ENCODE measurements around the gene USH2A. TPM values are rescaled to one million over a fixed set of nuclear protein-coding genes. Genes with fewer than 3 reads are reported as not detected.

The USH2A gene
- total RNA-seq, 4 donors from 2014 or later: 0.14 TPM; not detected in 3

DNA sequence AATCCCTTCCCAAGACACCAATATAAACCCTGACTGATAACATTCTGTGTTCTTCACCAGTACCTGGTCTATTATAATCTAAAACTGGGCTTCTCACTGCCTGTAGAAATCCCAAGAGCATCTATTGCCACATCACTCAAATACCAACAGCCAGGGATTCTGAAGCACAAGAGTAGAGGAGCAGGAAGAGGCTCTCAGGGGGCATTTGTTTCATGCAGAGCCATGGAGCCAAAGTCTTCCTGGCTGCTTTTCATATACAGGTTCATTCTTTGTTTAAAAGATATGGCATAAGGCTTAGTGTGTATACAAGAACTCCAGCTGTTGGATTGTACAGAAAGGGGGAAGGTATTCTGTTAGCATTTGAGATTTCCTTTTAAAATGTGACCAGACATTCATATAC lies 38.2 kb upstream of the USH2A start:
- Histone ChIP-seq H3K4me1 (no peaks in the 10 kb centered on the region), H3K9me3 (no peaks in the 10 kb centered on the region), H3K36me3 (no peaks in the 10 kb centered on the region), H3K27ac (no peak overlapping the region), H3K27me3 (no peaks in the 10 kb centered on the region), H3K4me3 (no peak overlapping the region)
- no peak for DNase-seq
- TF ChIP-seq, protein P1, sequence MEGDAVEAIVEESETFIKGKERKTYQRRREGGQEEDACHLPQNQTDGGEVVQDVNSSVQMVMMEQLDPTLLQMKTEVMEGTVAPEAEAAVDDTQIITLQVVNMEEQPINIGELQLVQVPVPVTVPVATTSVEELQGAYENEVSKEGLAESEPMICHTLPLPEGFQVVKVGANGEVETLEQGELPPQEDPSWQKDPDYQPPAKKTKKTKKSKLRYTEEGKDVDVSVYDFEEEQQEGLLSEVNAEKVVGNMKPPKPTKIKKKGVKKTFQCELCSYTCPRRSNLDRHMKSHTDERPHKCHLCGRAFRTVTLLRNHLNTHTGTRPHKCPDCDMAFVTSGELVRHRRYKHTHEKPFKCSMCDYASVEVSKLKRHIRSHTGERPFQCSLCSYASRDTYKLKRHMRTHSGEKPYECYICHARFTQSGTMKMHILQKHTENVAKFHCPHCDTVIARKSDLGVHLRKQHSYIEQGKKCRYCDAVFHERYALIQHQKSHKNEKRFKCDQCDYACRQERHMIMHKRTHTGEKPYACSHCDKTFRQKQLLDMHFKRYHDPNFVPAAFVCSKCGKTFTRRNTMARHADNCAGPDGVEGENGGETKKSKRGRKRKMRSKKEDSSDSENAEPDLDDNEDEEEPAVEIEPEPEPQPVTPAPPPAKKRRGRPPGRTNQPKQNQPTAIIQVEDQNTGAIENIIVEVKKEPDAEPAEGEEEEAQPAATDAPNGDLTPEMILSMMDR (IDR thresholded peaks at IDR 0.05): no peak
- TF ChIP-seq POLR2A (IDR thresholded peaks at IDR 0.05): no peak
- intact Hi-C loops (cut with DNase I; ENCODE audit: low total_unique reads): no loop called here

DNA sequence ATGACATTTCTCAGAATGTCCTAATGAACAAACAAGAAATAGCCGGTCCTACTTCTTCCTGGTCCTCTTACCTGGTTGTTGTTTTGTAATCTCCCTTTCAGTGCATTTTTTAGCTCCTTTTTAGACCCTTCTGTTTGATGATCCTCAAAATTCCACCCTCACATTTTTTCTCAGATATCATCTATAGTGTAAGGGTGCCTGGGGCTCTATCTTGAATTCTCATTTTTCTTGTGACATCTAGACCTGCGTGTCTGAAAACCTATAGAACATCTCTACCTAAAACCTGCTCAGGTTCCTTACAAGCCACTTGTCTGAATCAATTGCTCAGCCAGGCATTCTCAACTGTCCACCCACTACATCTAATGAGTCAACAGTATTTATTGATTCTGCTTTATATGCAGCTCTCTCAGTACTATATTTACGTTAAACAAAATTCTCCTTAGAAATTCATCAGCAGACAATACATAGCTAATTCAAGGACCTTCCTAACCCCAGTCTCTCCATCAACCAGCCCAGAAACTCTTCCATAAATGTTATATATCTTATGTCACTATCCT lies 36.5 kb upstream of the USH2A start:
- TF ChIP-seq POLR2A (IDR thresholded peaks at IDR 0.05): no peak

DNA sequence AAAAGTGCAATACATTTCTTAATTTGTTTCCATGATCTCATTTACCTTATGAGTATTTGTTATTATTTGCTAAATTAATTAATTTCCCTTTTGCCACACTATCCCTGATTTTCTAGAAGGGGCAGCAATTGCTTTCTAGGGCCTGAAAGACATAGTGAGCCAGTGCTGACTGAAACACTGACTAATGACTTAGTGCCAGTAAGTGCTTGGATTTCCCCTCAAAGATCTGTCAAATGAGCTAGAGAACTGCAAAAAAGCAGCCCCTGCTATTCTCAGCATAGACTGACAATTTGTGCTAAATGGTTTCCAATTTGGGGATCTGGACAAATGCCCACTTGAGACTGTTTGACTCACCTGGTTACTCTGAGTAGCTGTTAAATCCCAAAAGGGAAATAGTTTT lies 35.6 kb upstream of the USH2A start:
- Histone ChIP-seq H3K4me1 (no peaks in the 10 kb centered on the region), H3K27me3 (no peaks in the 10 kb centered on the region), H3K36me3 (no peaks in the 10 kb centered on the region), H3K4me3 (no peak overlapping the region), H3K9me3 (no peaks in the 10 kb centered on the region), H3K27ac (no peak overlapping the region)
- TF ChIP-seq POLR2A (IDR thresholded peaks at IDR 0.05): no peak
- TF ChIP-seq, protein P1 (IDR thresholded peaks at IDR 0.05): no peak
- no peak for DNase-seq
- intact Hi-C loops (cut with DNase I; ENCODE audit: low total_unique reads): no loop called here

More for the DNA sequence above, 36.5 kb upstream of the USH2A start:
- H3K27ac ChIP-seq: no peak overlapping the region
- H3K9me3 ChIP-seq: no peaks in the 10 kb centered on the region
- no peaks in the 10 kb centered on the region for H3K27me3 ChIP-seq
- intact Hi-C loops (cut with DNase I; ENCODE audit: low total_unique reads): no loop called here
- no peaks in the 10 kb centered on the region for H3K4me1 ChIP-seq
- no peaks in the 10 kb centered on the region for H3K36me3 ChIP-seq
- H3K4me3 ChIP-seq: no peak overlapping the region
- no peak for DNase-seq

DNA sequence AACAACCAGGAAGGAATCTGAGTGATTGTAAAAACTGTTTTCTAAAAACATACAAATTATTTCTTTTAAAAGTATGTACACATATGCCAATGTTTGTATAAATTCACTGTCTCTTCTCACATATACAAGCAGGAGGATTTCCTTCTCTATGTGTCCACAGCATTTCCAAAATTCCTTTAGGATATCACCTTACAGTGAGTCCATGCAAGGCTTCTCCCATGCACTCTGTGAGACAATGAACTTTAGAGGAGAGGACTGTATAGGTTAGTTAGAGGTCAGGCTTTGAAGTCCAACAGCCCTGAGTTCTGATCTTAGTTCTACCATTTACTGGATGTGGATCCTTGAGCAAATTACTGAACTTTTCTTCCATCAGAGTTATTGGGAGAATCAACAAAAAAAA lies 34.1 kb upstream of the USH2A start:
- TF ChIP-seq POLR2A (IDR thresholded peaks at IDR 0.05): no peak
- TF ChIP-seq, protein P1 (IDR thresholded peaks at IDR 0.05): no peak
- no peaks in the 10 kb centered on the region for H3K27me3 ChIP-seq
- no peaks in the 10 kb centered on the region for H3K36me3 ChIP-seq
- H3K4me1 ChIP-seq: no peaks in the 10 kb centered on the region
- H3K9me3 ChIP-seq: no peaks in the 10 kb centered on the region
- intact Hi-C loops (cut with DNase I; ENCODE audit: low total_unique reads): no loop called here
- no peak overlapping the region for H3K4me3 ChIP-seq
- no peak overlapping the region for H3K27ac ChIP-seq
- no peak for DNase-seq

DNA sequence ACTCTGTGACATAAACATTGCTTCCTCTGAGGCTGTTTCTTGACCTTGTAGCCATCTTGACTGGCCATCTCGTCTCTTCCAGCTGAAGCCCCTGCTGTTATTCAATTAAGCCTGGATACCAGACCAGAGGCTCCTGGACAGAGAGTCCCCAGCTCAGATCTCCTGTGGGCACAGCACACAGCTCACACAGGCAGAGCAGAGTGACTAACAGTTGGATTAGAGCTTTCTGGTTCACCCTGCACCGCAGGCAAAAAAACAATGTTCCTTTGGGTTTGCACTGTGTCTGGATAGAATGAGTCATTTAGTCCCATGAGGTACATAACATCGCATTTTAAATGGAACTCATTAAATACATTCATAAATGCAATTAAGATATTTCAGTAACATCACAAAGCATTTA lies 33.4 kb upstream of the USH2A start:
- Histone ChIP-seq H3K4me1 (no peaks in the 10 kb centered on the region), H3K36me3 (no peaks in the 10 kb centered on the region), H3K4me3 (no peak overlapping the region), H3K27me3 (no peaks in the 10 kb centered on the region), H3K27ac (no peak overlapping the region), H3K9me3 (no peaks in the 10 kb centered on the region)
- DNase-seq: no peak
- TF ChIP-seq POLR2A (IDR thresholded peaks at IDR 0.05): no peak
- TF ChIP-seq, protein P1 (IDR thresholded peaks at IDR 0.05): no peak
- intact Hi-C loops (cut with DNase I; ENCODE audit: low total_unique reads): no loop called here

DNA sequence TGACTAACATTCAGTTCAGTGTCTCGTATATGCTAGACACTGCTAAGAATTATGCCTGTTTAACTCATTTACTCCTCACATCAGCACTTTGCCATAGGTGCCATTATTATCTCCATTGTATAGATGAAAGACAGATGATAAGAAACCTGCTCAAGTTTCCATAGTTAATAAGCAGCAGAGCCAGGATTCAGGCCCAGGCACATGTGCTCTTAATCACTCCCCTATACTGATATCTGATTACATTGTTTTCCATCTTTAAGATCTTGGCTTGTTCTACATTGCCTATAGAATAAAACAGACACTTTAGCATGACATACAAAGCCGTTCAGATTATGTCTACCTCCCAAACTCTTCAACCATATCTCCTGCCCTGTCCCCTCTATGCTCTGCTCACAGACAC lies 30.5 kb upstream of the USH2A start:
- H3K9me3 ChIP-seq: no peaks in the 10 kb centered on the region
- intact Hi-C loops (cut with DNase I; ENCODE audit: low total_unique reads): no loop called here

More for the DNA sequence above, 30.5 kb upstream of the USH2A start:
- H3K27me3 ChIP-seq: no peaks in the 10 kb centered on the region
- H3K4me1 ChIP-seq: no peaks in the 10 kb centered on the region
- H3K4me3 ChIP-seq: no peak overlapping the region
- no peaks in the 10 kb centered on the region for H3K36me3 ChIP-seq
- TF ChIP-seq, protein P1 (IDR thresholded peaks at IDR 0.05): no peak
- TF ChIP-seq POLR2A (IDR thresholded peaks at IDR 0.05): no peak
- no peak for DNase-seq
- H3K27ac ChIP-seq: no peak overlapping the region
